ENCODE results near the gene STUB1. TPM values are rescaled to one million over a fixed set of nuclear protein-coding genes. Genes with fewer than 3 reads are reported as not detected.

STUB1 gene
- polyA plus RNA-seq, 1 experiment, result 88.8 TPM

- POLR2A ChIA-PET, result interaction anchor here (1.4 kb wide), 1 partner anchor 13 kb away, joined by 6 read pairs; no protein-coding TSS in a partner anchor
- Histone ChIP-seq H3K27me3 (ENCODE audit: control insufficient read depth, insufficient read depth, low read length) (no peaks in the 10 kb centered on the region), H3K27ac (ENCODE audit: low read depth, low read length) (no peak overlapping the region), H3K9me3 (ENCODE audit: control insufficient read depth, insufficient read depth, low read length) (no peaks in the 10 kb centered on the region; the same call in 1 of the 2 replicates), H3K4me3 (ENCODE audit: low read depth, low read length) (no peak overlapping the region)
- TF ChIP-seq CTCF (IDR thresholded peaks at IDR 0.05; ENCODE audit: low read depth, low read length), result no peak
- no peak for DNase-seq (ENCODE audit: low read depth, low spot score)
- CTCF ChIA-PET, result interaction anchor here (1.4 kb wide), 1 partner anchor 9 kb away, joined by 5 read pairs; no protein-coding TSS in a partner anchor
These were observed 45.4 kb downstream of the STUB1 start for GRCh38 chr16:725463-726187.

- H3K27me3 ChIP-seq (ENCODE audit: control insufficient read depth, insufficient read depth, low read length), result no peaks in the 10 kb centered on the region
- H3K27ac ChIP-seq (ENCODE audit: low read depth, low read length), result no peak overlapping the region
- no peak overlapping the region for H3K4me3 ChIP-seq (ENCODE audit: low read depth, low read length)
- ChIA-PET CTCF (interaction anchor here (1.4 kb wide), 1 partner anchor 10 kb away, joined by 5 read pairs; no protein-coding TSS in a partner anchor), POLR2A (interaction anchor here (1.4 kb wide), 1 partner anchor 14 kb away, joined by 6 read pairs; no protein-coding TSS in a partner anchor)
- H3K9me3 ChIP-seq (ENCODE audit: control insufficient read depth, insufficient read depth, low read length), result no peaks in the 10 kb centered on the region; the same call in 1 of the 2 replicates
- no peak for TF ChIP-seq CTCF (IDR thresholded peaks at IDR 0.05; ENCODE audit: low read depth, low read length)
- no peak for DNase-seq (ENCODE audit: low read depth, low spot score)
These were observed 45.9 kb downstream of the STUB1 start for GRCh38 chr16:726188-726437.

- no peak for TF ChIP-seq CTCF (IDR thresholded peaks at IDR 0.05; ENCODE audit: low read depth, low read length)
- CTCF ChIA-PET, result no interaction called here
- H3K27me3 ChIP-seq (ENCODE audit: control insufficient read depth, insufficient read depth, low read length), result no peaks in the 10 kb centered on the region
- POLR2A ChIA-PET, result interaction anchor here (0.5 to 1.4 kb wide), 2 partner anchors 14 to 361 kb away, joined by 3 to 6 read pairs; no protein-coding TSS in a partner anchor
- H3K27ac ChIP-seq (ENCODE audit: low read depth, low read length), result peak within 1 kb of the TSS; percentile 39
- peak within 1 kb of the TSS; percentile 73 for H3K4me3 ChIP-seq (ENCODE audit: low read depth, low read length)
- no peaks in the 10 kb centered on the region; the same call in 1 of the 2 replicates for H3K9me3 ChIP-seq (ENCODE audit: control insufficient read depth, insufficient read depth, low read length)
- no peak for DNase-seq (ENCODE audit: low read depth, low spot score)
These were observed 46.5 kb downstream of the STUB1 start, which contains the start of the genes CCDC78 and HAGHL for GRCh38 chr16:726438-727290. Gene CCDC78, minus strand, starts transcription at chr16:726443. Its CDS starts 76 bp downstream, at chr16:726367. Gene HAGHL, plus strand, starts transcription at chr16:727106. Its CDS starts 404 bp downstream, at chr16:727510.

- TF ChIP-seq CTCF (IDR thresholded peaks at IDR 0.05; ENCODE audit: low read depth, low read length), result no peak
- H3K27ac ChIP-seq (ENCODE audit: low read depth, low read length), result no peak overlapping the region
- ChIA-PET POLR2A (interaction anchor here (0.6 kb wide), 1 partner anchor 75 kb away, joined by 3 read pairs; no protein-coding TSS in a partner anchor), CTCF (interaction anchor here (1.0 kb wide), 1 partner anchor 15 kb away, joined by 5 read pairs; no protein-coding TSS in a partner anchor)
- DNase-seq (ENCODE audit: low read depth, low spot score), result no peak
- H3K27me3 ChIP-seq (ENCODE audit: control insufficient read depth, insufficient read depth, low read length), result no peaks in the 10 kb centered on the region
- H3K4me3 ChIP-seq (ENCODE audit: low read depth, low read length), result peak overlapping the region; percentile 73
- no peaks in the 10 kb centered on the region; the same call in 1 of the 2 replicates for H3K9me3 ChIP-seq (ENCODE audit: control insufficient read depth, insufficient read depth, low read length)
These were observed 47.2 kb downstream of the STUB1 start for GRCh38 chr16:727291-727977.

Measured in AG04450 (cell line).